Progenitor cell of endocrine pancreas (in vitro differentiated cells): ENCODE data around the gene ANKRD39. TPM values are rescaled to one million over a fixed set of nuclear protein-coding genes. Genes with fewer than 3 reads are reported as not detected.

Experiments
- DNase-seq: peaks from one replicate; pipeline ENCODE4 v3.0.0; 2021; ENCODE audit warnings: low spot score; ENCODE audit not compliant: unreplicated experiment
- H3K27ac Mint-ChIP-seq: 2 replicates; pipeline ENCODE4 v1.8.0; 2021; ENCODE audit warnings: mild to moderate bottlenecking, moderate library complexity, mixed read lengths
- H3K27me3 Mint-ChIP-seq: 2 replicates; pipeline ENCODE4 v1.8.0; 2021; ENCODE audit warnings: mixed read lengths
- H3K36me3 Mint-ChIP-seq: 2 replicates; pipeline ENCODE4 v1.8.0; 2022; ENCODE audit warnings: mixed read lengths; ENCODE audit not compliant: insufficient read depth
- H3K4me1 Mint-ChIP-seq: 2 replicates; pipeline ENCODE4 v1.8.0; 2021; ENCODE audit warnings: low read depth, mixed read lengths
- H3K4me3 Mint-ChIP-seq: 2 replicates; pipeline ENCODE4 v1.8.0; 2021; ENCODE audit warnings: low read depth, mild to moderate bottlenecking, moderate library complexity, mixed read lengths
- H3K9me3 Mint-ChIP-seq: 2 replicates; pipeline ENCODE4 v1.8.0; 2021; ENCODE audit warnings: low read depth, mixed read lengths
- total RNA-seq: library from RNA; stranded (reverse); gene quantifications from 2 replicates; pipeline ENCODE4 v1.2.1, GENCODE V29; 2021
- TF ChIP-seq, protein P1 (sequence below): fragments of 200-600 bp; sonication (generic); IDR thresholded peaks from one replicate; pipeline ENCODE4 v1.5.0; 2021; ENCODE audit warnings: antibody characterized with exemption, mild to moderate bottlenecking; ENCODE audit not compliant: unreplicated experiment

Gene ANKRD39
- total RNA-seq, 1 donor from 2014 or later = 16.1 TPM

DNA sequence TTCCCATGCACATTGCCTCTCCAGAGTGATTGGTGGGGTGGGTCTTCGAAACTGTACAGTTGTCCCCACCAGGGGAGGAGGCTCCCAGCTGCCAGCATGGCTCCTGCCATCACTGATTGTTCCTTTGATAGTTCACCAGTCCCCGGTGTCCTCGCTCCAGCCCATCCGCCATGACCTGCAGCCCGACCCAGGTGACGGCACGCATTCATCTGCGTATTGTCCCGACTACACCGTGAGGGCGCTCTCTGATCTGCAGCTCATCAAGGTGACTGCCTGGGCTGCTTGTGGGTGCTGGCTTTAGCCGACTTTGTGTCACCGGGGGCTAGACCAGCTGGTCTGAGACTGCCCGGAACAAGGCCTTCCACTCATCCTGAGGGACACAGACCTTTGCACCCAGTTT lies 29.4 kb downstream of the ANKRD39 start:
- H3K36me3 Mint-ChIP-seq = peaks cover 24% of the 10 kb centered on the region
- no peak overlapping the region for H3K27ac Mint-ChIP-seq
- DNase-seq = no peak
- peaks cover 29% of the 10 kb centered on the region for H3K4me1 Mint-ChIP-seq
- no peak overlapping the region for H3K4me3 Mint-ChIP-seq
- no peaks in the 10 kb centered on the region for H3K9me3 Mint-ChIP-seq
- TF ChIP-seq, protein P1, sequence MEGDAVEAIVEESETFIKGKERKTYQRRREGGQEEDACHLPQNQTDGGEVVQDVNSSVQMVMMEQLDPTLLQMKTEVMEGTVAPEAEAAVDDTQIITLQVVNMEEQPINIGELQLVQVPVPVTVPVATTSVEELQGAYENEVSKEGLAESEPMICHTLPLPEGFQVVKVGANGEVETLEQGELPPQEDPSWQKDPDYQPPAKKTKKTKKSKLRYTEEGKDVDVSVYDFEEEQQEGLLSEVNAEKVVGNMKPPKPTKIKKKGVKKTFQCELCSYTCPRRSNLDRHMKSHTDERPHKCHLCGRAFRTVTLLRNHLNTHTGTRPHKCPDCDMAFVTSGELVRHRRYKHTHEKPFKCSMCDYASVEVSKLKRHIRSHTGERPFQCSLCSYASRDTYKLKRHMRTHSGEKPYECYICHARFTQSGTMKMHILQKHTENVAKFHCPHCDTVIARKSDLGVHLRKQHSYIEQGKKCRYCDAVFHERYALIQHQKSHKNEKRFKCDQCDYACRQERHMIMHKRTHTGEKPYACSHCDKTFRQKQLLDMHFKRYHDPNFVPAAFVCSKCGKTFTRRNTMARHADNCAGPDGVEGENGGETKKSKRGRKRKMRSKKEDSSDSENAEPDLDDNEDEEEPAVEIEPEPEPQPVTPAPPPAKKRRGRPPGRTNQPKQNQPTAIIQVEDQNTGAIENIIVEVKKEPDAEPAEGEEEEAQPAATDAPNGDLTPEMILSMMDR = no peak
- H3K27me3 Mint-ChIP-seq = no peaks in the 10 kb centered on the region

DNA sequence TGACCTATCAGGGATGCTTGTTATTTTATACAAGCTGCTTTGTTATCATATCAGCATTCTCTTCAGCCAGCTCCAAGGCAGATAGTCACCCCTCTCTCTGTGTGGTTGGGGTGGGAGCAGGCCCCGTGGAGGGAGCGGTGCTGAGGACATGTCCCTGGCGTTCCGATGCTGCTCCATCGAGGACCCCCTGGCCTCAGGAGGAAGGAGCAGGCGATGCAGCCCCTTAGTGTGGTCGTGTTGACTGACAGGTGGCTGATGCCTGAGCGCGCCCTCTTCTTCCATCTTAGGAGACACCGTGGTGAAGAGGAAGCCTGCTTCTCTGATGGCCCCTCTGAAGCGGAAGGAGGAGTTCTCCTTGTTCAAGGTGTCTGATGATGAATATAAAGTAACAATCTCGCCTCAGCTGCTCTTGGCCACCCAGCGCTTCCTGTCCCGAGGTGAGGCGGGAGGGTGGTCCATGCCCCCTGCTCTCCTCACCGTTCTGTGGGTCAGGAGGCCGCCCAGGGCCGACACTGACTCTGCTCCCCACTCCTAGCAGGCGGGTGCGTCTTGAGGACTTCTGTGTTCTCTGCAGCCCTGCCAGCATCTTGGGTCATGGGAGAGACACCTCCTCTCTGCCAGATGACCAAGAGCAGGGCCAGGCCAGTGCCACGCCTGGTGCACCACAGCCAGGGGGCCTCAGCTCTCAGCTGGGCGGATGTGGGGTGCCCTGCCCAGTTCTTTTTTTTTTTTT lies 31.1 kb downstream of the ANKRD39 start:
- Mint-ChIP-seq H3K36me3 (peaks cover 26% of the 10 kb centered on the region), H3K27ac (no peak overlapping the region), H3K27me3 (no peaks in the 10 kb centered on the region), H3K4me1 (peaks cover 17% of the 10 kb centered on the region), H3K9me3 (no peaks in the 10 kb centered on the region), H3K4me3 (no peak overlapping the region)
- TF ChIP-seq, protein P1 = no peak
- no peak for DNase-seq

GRCh38 chr2:96825057-96825456 lies 32.8 kb downstream of the ANKRD39 start:
- DNase-seq = no peak

DNA sequence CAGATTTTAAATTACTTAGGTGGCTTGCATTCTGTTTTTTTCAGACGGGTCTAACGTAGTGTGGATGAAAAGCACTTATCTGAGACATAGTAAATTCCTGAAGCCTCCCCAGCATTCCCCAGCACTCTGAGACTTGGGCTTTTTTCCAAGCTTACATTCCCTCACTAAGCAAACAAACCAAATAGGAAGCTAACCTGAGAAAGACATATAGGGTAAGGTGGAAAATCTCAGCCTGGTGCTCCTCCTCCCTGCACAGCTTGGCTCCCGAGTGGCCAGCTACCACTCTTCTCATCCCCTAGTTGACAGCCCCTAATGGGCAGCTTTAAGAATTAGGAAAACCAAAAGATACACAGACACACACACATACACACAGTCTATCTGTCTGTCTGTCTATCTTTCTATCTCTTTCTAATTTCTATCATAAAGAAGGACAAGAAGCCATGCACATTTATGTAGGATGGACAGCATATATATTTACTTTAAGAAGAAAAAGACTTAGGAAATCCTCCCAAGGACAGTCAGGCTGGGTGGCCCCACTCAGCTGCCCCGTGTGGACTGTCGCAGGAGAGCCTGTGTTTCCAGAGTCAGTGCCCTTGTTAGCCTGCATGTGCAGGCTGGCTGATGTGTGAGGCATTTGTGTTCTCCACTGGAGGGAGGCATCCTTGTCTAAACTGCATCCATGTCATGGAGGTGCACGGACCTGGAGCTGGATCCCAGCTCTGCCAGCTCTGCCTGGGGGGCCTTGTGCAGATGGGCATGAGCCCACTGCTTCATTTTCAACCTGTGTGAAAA lies 33.5 kb downstream of the ANKRD39 start:
- H3K27me3 Mint-ChIP-seq = no peaks in the 10 kb centered on the region
- TF ChIP-seq, protein P1 = no peak
- no peak overlapping the region for H3K27ac Mint-ChIP-seq
- no peaks in the 10 kb centered on the region for H3K9me3 Mint-ChIP-seq
- no peak overlapping the region for H3K4me3 Mint-ChIP-seq
- no peak for DNase-seq
- H3K4me1 Mint-ChIP-seq = peaks cover 35% of the 10 kb centered on the region
- peaks cover 18% of the 10 kb centered on the region for H3K36me3 Mint-ChIP-seq

More at GRCh38 chr2:96825057-96825456, 32.8 kb downstream of the ANKRD39 start:
- Mint-ChIP-seq H3K27me3 (no peaks in the 10 kb centered on the region), H3K36me3 (peaks cover 22% of the 10 kb centered on the region), H3K9me3 (no peaks in the 10 kb centered on the region), H3K27ac (no peak overlapping the region), H3K4me3 (no peak overlapping the region), H3K4me1 (peaks cover 27% of the 10 kb centered on the region)
- TF ChIP-seq, protein P1 = no peak

DNA sequence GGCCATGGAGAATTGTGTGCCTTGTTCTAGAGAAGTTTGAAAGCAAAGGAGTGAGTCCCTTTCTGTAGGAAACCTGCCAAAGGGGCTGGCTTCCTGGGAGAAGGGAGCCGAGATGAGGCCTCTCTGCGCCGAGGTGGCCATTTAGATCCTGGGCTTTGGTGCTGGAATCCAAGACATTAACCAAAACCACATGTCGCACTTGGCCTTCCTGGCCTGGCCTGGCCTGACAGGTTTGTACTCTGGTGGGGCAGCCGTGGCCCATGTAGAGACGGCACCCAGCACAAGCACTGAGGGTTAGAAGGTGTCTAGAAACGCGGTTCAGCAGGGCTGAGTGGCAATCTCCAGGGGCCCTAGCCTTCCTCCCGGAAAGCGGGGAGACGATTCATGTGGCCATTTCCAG lies 34.6 kb downstream of the ANKRD39 start:
- Mint-ChIP-seq H3K27me3 (no peaks in the 10 kb centered on the region), H3K4me1 (peaks cover 46% of the 10 kb centered on the region), H3K4me3 (no peak overlapping the region), H3K9me3 (no peaks in the 10 kb centered on the region), H3K36me3 (peaks cover 13% of the 10 kb centered on the region), H3K27ac (no peak overlapping the region)
- TF ChIP-seq, protein P1 = no peak
- no peak for DNase-seq
